Kasumi-1 (cell line): Measurements from ENCODE around the gene CACNA2D4.

ENCODE experiments used
- DNase-seq, 2 experiments: peaks; one replicate each; lab custom pipeline; 2025; lab: John Stamatoyannopoulos, UW

The CACNA2D4 gene

DNA sequence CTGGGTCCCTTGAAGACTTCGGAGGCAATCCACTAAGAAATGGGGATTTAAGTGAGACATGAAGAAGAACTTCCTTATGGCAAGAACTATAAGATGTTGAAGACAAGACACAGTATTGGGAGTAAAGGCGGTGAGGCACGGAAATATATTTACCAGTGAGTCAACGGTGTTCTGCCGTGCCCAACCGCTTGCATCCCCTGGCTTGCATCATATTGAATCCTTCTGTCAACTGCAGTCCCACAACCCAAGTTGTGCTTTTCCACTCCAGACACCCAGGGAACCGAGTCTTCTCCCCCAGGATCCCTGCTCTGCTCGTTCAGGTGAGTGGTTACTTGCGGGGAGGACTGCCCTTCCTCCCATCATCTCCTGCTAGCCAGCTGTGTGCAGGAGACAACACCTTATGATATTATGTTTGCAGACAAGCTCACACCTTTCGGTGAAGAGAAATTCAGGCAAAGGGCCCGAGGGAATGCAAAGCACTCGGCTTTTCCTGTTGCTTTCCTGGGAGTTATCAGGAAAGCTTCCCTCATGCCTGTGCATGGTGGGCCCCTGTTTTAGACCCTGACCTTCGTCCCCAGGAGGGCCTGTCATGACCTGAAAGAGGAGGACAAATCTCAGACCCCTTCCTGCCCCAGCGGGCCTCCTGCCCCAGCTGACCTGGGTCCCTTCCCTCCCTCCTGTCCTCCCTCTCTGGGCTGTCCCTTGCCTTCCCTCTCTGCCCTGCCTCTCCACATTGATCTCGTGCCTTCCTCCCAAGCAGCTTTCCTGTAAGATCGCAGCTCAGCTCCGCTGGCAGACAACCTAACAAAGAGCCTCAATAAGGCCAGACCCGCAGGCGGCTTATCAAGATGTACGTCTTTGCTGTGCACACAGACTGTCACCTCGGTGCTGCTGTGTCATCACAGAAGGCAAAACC lies 102.4 kb downstream of the CACNA2D4 start:
- DNase-seq: no peak

DNA sequence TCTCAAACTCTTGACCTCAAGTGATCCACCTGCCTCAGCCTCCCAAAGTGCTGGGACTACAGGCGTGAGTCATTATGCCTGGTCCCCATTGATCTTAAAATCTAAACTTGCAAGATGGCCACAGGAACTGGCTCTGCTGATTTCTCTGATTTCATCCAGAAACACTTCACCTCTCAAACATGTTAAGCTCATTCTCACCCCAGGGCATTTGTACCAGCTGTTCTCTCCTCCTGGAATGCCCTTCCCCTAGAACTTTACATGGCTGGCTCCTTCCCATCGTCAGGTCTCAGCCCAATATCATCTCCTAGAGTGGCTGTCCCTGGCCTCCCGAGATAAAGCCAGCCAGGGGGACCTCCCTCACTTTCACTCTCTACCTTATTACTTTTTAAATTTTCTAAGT lies 103.3 kb downstream of the CACNA2D4 start:
- no peak for DNase-seq

DNA sequence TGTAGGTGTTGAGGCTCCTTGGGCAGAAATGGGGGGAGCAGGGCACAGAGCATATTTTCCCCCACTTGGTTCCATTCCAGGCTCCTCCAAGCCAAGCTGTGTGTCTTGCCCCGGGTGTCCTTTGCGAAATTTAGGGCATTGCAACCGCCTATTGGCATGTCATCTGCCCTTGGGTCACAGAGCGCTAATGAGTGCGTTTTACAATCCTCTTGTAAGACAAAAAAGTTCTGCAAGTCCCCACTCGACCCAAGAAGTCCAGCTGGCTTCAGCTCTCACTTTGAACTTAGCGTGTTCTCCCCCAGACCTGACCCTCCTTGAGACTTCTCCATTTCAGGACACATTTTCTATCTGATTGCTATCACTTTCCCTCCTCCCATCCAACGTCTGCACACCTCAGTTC lies 104.2 kb downstream of the CACNA2D4 start:
- no peak for DNase-seq

DNA sequence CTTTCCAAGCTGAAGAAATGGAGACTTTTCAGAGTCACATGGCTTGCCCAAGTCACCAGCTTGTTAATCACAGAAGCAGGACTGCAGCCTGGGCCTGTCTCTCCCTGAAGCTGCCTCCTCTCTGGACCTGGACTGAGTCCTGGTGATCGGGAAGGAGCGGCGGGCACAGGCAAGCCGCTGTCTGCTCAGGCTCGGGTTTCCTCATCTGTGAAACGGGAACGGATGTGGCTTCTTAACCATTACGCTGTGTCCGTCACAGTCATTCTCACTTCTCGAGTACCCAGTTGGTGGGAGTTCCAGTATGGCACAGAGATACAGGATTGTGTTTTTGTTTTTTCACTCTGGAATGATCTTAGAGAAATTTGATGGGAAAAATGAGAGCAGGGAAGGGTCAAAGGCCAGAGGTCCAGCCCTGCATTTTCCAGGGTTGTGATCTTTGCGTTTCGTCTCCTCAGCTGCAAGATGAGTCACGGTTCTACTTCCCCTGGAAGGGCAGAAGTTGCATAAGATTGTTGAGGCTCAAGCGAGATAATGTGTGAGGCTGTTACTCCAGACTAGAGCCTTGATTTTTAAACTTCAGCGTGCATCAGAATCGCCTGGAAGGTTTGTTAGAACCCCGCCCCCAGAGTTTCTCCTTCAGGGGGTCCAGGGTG lies 105.7 kb downstream of the CACNA2D4 start:
- DNase-seq: peak; percentile 60 to 66

- DNase-seq: no peak
Measured at GRCh38 chr12:1811948-1812291, 106.5 kb downstream of the CACNA2D4 start.

GRCh38 chr12:1811281-1811947 lies 107.0 kb downstream of the CACNA2D4 start:
- DNase-seq: peak; percentile 64 to 66

DNA sequence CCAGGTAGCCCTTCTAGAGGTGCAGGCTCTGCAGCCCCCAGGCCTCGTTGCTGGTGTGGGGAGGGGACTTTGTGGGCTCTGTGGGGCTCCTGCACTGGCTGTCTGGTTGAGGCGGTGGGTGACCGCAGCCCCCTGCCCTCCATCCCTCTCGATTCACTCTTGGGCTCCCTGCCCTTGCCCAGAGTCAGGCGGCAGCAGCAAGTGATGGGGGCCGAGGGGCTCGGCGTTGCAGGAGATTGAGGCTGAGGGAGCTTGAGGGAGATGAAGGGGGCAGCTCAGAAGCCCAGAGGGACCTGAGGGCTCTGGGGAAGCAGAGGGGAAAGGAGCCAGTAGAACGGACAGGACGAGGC lies 107.5 kb downstream of the CACNA2D4 start:
- DNase-seq: no peak

- no peak for DNase-seq
Measured at GRCh38 chr12:1810201-1810930, 108.1 kb downstream of the CACNA2D4 start.

DNA sequence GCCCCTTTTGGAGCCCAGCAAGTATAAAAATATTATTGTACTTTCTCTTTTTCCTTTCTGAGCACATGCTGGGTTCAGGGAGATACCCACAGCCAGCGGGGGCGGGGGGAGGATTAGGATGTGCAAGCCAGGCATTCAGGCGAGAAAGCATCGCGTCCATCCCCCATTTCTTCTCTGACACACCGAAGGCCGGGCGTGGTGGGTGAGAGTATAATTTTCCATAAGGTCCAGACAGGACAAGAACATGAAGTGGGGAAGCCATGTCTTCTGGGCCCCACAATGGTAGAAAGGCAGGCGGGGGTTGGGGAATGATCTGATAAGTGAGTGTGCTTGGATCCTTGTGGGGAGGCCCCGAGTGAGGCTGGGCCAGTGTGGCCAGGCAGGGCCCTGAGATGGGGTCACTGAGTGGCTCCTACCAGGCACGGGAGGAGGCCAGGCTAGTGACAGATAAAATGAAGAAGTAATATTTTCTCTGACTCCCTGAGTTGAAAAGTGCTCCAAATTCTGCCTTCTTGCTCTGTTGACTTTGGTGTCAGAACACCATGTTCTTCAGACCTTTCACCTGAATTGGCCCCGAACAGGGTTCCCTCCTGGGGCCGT lies 108.8 kb downstream of the CACNA2D4 start:
- no peak for DNase-seq

DNA sequence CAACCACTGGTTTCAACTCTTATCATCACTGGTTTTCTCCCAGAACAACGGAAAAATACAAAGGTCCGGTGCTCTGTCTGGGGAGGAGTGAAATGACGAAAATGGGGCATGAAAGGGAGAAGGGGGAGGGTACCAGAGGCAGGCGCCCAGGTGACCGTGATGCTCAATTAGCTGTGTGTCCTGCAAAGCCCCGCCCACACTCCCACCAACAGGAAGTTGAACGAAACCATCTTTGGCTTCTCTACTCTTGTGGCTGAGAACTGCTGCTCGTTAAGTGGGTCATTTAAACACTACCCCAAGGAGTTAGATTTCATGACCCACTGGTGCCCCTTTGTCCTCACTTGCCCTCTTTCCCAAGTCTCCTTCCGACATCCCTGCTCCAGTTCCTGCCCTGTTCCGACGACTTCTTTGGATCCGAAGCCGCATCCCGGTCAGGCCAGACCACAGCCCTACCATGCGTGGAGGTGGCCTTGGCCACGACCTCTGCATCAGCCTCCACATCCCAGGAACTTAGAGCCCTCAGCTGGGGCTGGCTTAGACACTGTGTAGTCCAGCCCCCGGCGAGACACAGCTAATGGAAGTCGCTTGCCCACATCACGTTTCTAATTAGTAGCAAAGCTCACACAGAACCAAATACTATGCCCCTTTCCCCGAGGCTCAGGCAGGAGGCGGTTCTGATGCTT lies 109.5 kb downstream of the CACNA2D4 start:
- no peak for DNase-seq

GRCh38 chr12:1808036-1808797 lies 110.2 kb downstream of the CACNA2D4 start:
- no peak for DNase-seq

DNA sequence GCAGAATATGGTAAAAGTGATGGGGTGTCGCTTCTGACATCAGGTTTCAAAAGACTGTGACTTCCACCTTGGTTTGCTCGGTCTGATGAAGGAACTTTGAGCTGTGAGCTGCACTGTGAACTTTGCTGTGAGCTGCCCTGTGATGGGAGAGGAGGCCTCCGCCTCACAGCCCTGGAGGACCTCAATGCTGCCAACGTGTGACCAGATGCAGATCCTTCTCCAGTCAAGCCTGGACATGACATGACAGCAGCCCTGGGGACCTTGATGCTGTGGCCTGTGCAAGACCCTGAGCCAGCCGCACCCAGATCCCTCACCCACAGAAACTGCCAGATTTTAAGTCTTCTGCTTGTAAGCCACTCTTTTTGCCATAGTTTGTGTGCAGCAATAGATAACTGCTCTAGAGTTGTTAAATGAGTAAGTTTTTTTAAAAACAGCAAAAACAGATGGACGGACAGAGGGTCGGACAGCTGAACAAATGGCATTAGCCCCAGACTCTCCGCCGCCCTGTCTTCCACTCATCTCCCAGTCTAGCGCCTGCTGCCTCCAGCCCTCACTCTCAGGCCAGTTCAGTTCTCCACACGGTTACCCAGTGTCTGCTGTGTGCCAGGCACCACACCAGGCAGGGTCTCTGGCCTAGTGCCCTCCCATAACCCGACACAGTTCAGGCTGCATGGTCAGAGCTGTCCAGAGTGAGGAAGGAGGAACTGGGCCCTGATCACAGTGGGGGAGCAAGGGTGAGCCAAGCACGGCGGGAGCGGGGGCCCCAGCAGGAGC lies 111.2 kb downstream of the CACNA2D4 start:
- DNase-seq: no peak

DNA sequence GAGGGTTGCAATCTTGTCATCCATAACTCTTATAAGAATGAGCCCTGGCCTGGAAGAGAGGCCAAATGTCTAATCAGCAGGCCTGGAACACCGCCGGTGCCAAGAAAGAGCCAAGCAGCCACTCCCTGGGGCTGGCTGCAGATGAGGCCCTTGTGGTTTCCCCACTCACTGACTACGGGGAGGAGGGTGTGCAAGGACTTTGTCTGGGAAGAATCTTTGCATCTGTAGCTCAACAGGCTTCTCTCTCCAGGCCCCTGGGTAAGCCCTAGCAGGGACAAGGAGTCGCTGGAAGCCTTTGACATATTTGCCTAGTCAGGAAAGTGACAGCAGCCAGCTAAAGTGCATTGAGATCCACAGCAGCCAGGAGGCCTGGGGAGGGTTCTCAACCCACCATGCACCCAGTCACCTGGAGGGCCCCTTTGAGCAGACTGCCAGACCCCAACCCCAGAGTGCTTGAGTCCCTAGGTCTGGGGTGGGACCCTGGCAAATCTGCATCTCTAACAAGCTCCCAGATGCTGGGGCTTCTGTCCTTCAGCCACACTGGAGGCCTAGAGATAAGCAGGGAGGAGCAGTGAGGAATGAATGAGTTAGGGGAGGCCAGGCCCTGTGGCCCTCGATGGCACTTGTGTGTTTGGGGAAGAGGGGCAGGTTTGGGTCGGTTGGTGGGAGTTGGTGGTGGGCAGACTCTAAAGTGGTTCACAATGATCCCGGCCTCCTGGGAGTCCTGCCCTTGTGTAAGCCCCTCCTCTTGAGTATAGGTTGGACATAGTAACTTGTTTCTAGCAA lies 112.0 kb downstream of the CACNA2D4 start:
- DNase-seq: peak; percentile 19 to 21

GRCh38 chr12:1805441-1806081 lies 112.9 kb downstream of the CACNA2D4 start:
- DNase-seq: no peak

GRCh38 chr12:1804545-1805332 lies 113.7 kb downstream of the CACNA2D4 start:
- peak; percentile 58 to 61 for DNase-seq

DNA sequence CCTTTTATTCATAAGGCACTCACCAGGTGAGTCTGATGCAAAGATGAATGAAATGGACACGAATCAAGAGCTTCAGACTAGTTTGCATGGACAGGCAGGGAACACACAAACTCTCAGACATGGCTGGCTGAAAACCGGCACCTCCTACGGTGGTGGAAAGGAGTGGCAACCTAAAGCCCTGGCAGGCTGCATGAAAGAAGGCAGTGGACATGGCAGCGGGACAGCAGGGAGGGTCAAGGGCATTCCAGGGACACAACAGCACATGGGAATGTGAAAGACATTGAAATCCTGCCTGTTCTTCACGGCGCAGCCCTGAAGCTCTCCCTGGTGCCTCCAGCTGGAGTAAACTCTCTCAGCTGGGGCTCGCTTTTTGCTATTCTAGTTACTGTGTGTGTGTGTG lies 114.7 kb downstream of the CACNA2D4 start:
- no peak for DNase-seq

DNA sequence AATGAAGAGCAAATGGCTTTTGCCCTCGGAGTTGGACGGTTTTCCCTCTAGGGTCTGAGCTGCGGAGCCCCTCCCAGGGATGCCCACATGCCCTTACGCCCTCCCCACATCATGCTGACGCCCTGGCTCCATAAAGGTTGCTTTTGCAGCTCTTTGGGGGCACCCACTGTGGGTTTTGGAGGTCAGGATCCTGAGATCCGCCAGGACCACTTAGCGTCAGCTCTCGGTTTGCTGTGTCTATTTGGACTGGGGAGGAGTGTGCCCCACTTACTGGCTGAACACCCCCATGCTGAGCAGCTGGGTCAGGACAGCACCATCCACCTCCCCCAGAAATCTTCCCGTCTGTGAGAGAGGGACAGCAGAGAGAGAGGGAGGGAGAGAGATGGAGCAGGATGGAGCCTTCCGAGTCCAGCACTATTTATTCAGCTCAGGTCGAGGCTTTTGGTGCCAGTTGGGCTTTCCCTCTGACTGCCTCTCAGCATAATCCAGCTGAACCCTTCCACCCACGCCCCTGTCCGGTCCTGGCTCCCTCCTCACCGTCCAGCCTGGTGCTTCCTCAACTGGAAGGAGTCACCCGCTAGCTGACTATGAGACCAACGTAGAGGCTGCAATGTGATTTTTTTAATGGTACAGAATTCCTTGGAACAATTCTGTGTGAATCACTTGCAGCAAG lies 117.0 kb downstream of the CACNA2D4 start:
- DNase-seq: no peak
